ENCODE measurements around the gene S100PBP. TPM values are rescaled to one million over a fixed set of nuclear protein-coding genes. Genes with fewer than 3 reads are reported as not detected.

Gene S100PBP
- total RNA-seq, 4 donors from 2014 or later: 11.0 to 32.1 (median 18.2) TPM

DNA sequence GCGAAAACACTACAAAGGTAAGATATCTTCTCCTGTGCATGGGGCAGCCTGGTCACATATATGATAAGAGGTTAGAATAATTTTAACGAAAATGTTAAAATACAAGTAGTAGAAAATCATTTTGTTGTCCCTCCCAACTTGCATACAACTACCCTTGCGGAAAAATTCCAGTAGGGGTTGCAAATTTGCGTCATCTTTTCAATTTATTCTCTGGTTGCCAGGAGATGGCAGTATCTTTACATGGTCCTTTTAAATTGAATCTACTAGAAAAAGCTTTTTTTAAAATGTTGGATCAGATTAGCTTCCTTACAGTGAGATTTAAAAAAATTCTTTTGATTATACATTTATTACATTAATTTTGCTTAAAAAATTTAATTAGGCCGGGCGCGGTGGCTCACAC lies 10.9 kb downstream of the S100PBP start:
- TF ChIP-seq POLR2A (IDR thresholded peaks at IDR 0.05): no peak
- TF ChIP-seq, protein P1, sequence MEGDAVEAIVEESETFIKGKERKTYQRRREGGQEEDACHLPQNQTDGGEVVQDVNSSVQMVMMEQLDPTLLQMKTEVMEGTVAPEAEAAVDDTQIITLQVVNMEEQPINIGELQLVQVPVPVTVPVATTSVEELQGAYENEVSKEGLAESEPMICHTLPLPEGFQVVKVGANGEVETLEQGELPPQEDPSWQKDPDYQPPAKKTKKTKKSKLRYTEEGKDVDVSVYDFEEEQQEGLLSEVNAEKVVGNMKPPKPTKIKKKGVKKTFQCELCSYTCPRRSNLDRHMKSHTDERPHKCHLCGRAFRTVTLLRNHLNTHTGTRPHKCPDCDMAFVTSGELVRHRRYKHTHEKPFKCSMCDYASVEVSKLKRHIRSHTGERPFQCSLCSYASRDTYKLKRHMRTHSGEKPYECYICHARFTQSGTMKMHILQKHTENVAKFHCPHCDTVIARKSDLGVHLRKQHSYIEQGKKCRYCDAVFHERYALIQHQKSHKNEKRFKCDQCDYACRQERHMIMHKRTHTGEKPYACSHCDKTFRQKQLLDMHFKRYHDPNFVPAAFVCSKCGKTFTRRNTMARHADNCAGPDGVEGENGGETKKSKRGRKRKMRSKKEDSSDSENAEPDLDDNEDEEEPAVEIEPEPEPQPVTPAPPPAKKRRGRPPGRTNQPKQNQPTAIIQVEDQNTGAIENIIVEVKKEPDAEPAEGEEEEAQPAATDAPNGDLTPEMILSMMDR (IDR thresholded peaks at IDR 0.05): no peak
- DNase-seq (ENCODE audit: low spot score in 2 of 2): no peak
- 95 to 96% methylated on average over 7 of the region's 7 CpGs for WGBS, 2 donors
- intact Hi-C loops (cut with DNase I; ENCODE audit: low total_unique reads): no loop called here
- H3K4me3 ChIP-seq (ENCODE audit: low read depth, poor library complexity, severe bottlenecking): no peak overlapping the region

DNA sequence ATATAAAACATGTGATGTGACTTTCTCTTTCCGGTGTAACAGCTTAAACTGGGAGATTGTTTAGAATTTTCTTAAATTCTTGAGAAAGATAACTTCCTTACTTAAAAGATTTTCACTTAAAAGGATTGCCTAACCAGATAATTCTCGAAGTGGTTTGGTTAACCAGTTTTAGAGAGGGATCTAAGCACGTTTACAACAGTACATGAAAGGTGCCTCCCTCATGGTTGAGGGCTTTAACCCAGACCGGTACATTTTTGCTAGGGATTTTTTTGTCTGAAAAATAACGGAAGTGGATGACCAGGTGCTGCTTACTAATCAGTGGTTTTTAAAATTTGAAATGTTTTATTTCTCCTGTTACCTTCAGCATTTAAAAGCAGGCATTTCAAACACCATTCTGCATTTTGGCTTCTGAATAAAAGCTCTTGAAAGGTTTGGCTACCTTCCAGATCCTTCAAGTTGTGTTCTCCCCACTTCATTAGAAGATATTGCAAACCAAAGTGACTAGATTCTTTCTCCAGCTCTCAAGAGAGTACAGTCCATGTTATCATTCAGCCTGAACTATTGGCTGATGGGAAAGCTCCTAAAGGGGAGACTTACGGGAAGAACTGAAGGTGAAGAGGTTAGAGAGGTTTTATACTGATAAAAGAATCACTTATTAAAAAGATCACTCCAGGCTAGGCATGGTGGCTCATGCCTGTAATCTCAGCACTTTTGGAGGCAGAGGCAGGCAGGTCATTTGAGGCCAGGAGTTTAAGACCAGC lies 12.8 kb downstream of the S100PBP start:
- 86 to 94% methylated on average over 6 of the region's 6 CpGs for WGBS, 2 donors
- TF ChIP-seq POLR2A (IDR thresholded peaks at IDR 0.05): no peak
- TF ChIP-seq, protein P1 (IDR thresholded peaks at IDR 0.05): no peak
- no peak overlapping the region for H3K4me3 ChIP-seq (ENCODE audit: low read depth, poor library complexity, severe bottlenecking)
- intact Hi-C loops (cut with DNase I; ENCODE audit: low total_unique reads): no loop called here
- DNase-seq (ENCODE audit: low spot score in 2 of 2): no peak

DNA sequence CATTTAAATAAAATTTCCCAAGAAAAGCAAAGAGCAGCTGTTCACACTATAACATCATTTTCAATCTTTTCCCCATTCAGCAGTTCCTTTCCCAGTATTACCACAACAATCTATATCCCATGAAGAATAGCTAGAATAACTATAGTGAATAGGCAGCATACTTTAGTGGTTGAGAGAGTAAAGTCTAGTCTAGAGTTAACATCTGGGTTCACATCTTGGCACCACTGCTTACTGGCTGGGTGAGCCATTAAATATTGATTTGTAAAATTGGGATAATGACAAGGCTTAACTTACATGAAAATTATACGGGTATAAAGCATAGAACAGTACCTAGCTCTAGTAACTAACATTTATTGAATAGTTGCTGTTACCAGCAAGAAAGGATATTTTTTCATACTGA lies 14.4 kb downstream of the S100PBP start:
- TF ChIP-seq, protein P1 (IDR thresholded peaks at IDR 0.05): no peak
- no peak for TF ChIP-seq POLR2A (IDR thresholded peaks at IDR 0.05)
- 81 to 86% methylated on average over 1 of the region's 1 CpG for WGBS, 2 donors

DNA sequence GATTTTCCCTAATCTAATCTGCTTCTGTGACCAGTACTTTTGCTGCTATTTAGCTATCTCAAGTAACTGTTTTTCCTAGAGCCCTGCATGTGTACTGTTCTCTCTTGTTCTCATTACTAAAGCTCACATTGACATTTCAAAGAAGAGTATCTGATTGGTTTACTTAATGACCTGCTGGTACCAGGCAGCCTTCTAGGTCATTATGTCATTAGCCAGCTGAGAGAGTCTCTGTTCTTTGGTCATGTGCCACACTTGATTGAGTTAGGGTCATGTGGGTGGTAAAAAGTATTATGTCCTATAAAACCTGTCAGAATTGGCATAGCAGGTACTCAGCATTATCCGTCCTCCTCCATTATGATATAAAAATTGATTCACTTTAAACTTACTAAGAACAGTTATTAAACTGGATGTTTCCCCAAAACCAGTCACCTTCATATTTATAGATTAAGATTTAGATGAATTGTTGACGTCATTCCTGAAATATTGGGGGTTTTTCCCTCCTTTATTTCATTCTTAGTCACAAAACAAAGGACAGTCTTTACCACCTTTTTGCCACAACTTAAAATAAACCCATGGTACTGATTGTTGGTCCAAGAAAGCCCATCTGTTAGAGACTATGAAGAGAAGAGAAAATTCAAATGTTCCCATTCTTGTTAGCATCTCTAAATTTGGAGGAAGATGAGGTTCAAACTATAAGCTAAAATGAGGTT lies 31.1 kb downstream of the S100PBP start:
- intact Hi-C loops (cut with DNase I; ENCODE audit: low total_unique reads): no loop called here
- no peak overlapping the region for H3K4me3 ChIP-seq (ENCODE audit: low read depth, poor library complexity, severe bottlenecking)
- 40 to 45% methylated on average over 2 of the region's 2 CpGs for WGBS, 2 donors
- DNase-seq (ENCODE audit: low spot score in 2 of 2): no peak
- TF ChIP-seq, protein P1 (IDR thresholded peaks at IDR 0.05): no peak
- TF ChIP-seq POLR2A (IDR thresholded peaks at IDR 0.05): no peak

More for the DNA sequence above, 14.4 kb downstream of the S100PBP start:
- intact Hi-C loops (cut with DNase I; ENCODE audit: low total_unique reads): no loop called here
- H3K4me3 ChIP-seq (ENCODE audit: low read depth, poor library complexity, severe bottlenecking): no peak overlapping the region
- no peak for DNase-seq (ENCODE audit: low spot score in 2 of 2)

DNA sequence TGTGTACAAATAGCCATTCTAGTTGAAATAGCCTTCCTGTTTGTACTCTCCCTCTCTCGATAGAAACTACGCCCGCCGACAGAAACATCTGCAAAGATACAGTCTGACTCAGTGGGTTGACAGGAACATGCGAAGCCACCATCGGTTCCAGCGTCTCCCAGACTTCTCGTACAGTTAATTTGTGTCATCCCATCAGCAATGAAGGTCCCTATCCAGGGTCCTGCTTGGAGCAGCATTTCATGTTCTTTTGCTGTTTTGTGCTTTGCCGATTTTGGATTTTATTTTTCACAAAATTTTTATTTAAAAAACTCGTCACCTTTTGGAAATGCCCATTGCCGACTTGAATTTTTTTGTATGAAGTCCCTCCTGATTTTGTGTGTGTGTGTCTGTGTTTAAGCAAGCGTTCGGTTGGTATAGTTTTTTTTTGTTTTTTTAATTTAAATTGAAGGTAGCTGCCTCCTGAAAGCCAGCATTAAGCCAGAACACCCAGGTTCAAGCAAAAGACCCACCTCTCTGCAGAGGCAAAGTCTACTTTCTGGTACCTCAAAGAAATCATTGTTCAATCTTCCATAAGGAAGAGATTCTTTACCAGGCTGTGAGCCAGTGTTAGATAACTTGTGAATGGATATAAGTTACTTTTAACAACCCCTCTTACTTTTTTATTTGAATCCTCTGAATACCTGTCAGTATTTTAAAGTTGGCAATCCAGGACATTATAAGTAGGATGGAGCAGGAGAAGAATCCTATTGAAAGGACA lies 38.6 kb downstream of the S100PBP start:
- no peak overlapping the region for H3K4me3 ChIP-seq (ENCODE audit: low read depth, poor library complexity, severe bottlenecking)
- TF ChIP-seq, protein P1 (IDR thresholded peaks at IDR 0.05): no peak
- no peak for TF ChIP-seq POLR2A (IDR thresholded peaks at IDR 0.05)
- 91 to 93% methylated on average over 13 of the region's 13 CpGs for WGBS, 2 donors
- intact Hi-C loops (cut with DNase I; ENCODE audit: low total_unique reads): no loop called here
- DNase-seq (ENCODE audit: low spot score in 2 of 2): no peak
